PC-3 (cell line): Measurements from ENCODE around the gene FAM151A.

Experiments used
- EZH2phosphoT487 ChIP-seq: fragments of 300-600 bp; sonication (generic); IDR thresholded peaks from 2 replicates; pipeline ENCODE4 v1.6.1; 2018; ENCODE audit warnings: mild to moderate bottlenecking, antibody characterized with exemption, low read length, borderline replicate concordance
- TF ChIP-seq, protein P1 (sequence below): fragments of 300-600 bp; sonication (generic); conservative IDR thresholded peaks from 2 replicates; pipeline ENCODE4 v1.5.1; 2017; ENCODE audit warnings: antibody characterized with exemption, low read depth, mild to moderate bottlenecking, low read length

DNA sequence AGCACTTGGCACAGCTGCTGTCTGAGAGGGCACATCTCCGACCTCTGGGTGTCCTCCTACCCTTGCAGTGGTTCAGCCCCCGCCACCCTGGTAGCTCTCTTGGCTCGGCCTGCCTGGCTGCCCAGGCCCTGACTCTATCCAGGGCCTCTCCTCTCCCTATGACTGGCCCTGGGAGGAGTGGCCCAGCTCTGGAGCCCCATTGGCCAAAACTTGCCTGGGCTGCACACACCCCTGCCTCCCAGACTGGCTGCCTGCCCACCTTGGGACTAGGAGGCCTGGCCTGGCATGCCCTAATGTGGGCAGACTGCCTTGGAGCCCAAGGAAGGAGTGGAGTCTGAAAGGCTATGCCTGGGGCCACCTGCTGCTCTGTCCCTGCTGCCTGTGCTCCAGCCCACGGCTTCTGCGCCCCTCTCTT is 41.7 kb downstream of the FAM151A start:
- TF ChIP-seq, protein P1, sequence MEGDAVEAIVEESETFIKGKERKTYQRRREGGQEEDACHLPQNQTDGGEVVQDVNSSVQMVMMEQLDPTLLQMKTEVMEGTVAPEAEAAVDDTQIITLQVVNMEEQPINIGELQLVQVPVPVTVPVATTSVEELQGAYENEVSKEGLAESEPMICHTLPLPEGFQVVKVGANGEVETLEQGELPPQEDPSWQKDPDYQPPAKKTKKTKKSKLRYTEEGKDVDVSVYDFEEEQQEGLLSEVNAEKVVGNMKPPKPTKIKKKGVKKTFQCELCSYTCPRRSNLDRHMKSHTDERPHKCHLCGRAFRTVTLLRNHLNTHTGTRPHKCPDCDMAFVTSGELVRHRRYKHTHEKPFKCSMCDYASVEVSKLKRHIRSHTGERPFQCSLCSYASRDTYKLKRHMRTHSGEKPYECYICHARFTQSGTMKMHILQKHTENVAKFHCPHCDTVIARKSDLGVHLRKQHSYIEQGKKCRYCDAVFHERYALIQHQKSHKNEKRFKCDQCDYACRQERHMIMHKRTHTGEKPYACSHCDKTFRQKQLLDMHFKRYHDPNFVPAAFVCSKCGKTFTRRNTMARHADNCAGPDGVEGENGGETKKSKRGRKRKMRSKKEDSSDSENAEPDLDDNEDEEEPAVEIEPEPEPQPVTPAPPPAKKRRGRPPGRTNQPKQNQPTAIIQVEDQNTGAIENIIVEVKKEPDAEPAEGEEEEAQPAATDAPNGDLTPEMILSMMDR = no peak
- no peak for TF ChIP-seq EZH2phosphoT487
